ENCODE measurements around the gene MAML2.
"Not testable (repeated sequence)": the region's sequence is repeated elsewhere in the genome, so short reads cannot be mapped to it uniquely, and the experiment has no call there.

DNA sequence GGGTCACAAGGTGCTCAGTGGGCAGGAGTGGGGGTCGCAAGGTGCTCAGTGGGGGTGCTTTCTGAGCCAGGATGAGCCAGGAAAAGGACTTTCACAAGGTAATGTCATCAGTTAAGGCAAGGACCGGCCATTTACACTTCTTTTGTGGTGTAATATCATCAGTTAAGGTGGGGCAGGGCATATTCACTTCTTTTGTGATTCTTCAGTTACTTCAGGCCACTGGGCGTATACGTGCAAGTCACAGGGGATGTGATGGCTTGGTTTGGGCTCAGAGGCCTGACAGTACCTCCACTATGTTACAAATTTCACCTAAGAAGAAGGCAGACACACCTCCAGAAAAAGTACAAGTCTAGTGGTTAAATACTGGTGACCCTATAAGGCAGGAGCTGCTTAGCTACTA, 162.1 kb downstream of the MAML2 start:
- not testable (repeated sequence) for TF ChIP-seq CTCF (IDR thresholded peaks at IDR 0.05; ENCODE audit: poor library complexity); EZH2 (IDR thresholded peaks at IDR 0.05; ENCODE audit: borderline replicate concordance); EZH2phosphoT487 (IDR thresholded peaks at IDR 0.05; ENCODE audit: low read depth, severe bottlenecking, unreplicated experiment)

All from hepatocyte (in vitro differentiated cells).